PC-9 (cell line): ENCODE measurements around the gene CUX1.

Experiments used
- CTCF ChIP-seq: fragments of 200-600 bp; sonication (generic); conservative IDR thresholded peaks from 2 replicates; pipeline ENCODE4 v1.6.1; 2017; ENCODE audit warnings: mixed run types, antibody characterized with exemption, mild to moderate bottlenecking, moderate library complexity
- EZH2 ChIP-seq: fragments of 200-600 bp; sonication (generic); IDR thresholded peaks from 2 replicates; pipeline ENCODE4 v1.8.0; 2017; ENCODE audit warnings: antibody characterized with exemption, low read depth

GRCh38 chr7:101869901-101870290 lies 52.5 kb downstream of the CUX1 start:
- TF ChIP-seq CTCF = no peak
- TF ChIP-seq EZH2 = no peak
